CD4-positive, alpha-beta T cell treated with Interleukin-15 for 4 hours (primary cell): ENCODE results near the gene AP4B1.
"Not testable (repeated sequence)": the region's sequence is repeated elsewhere in the genome, so short reads cannot be mapped to it uniquely, and the experiment has no call there.

Experiments used
- DNase-seq: peaks from one replicate; pipeline ENCODE4 v3.0.0-alpha.2; 2020; ENCODE audit warnings: low spot score

The AP4B1 gene

DNA sequence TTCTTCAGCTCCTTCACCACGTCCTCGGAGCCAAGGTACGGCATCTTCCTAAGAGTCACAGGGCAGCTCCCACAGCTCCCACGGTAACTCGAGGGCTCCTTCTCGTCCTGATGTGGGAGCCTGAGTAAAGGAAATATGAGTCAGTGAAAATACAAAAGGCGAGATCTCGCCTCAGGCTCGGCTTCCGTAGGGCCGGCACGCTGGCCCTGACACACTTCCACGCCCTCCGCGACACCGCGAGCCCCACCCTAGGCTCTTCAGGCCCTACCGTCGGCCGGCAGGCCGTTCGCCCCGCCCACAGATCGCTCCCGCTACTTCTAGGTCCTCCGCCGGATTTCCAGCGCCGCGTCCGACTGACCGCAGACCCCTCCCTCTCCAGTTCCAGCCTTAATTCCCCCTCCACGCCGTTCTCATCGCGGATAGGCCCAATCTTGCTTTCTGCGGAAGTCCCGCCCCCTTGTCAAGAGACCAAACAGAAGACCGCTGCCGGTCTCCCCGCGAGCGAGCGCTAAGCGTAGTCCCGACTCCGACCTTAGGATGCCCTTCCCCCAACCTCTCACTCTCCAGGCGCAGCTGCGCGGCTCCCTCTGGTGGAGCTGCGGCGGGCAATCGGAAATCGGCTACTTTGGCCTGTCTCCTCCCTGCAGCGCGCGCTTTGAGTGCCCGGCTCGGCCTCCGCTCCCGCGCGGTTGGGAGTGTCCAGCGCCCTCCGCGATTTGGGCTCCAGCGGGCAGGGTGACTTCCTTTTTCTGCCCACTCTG, at the start of gene AP4B1, which contains the start of gene DCLRE1B:
TSS of gene AP4B1 (minus strand) at position 126 of the 761 bp plus-strand sequence. CDS start at position 44, 82 bp downstream.
TSS of gene DCLRE1B (plus strand) at position 653 of the 761 bp plus-strand sequence. CDS start 261 bp downstream, outside the sequence.
- peak; percentile 99 for DNase-seq

DNA sequence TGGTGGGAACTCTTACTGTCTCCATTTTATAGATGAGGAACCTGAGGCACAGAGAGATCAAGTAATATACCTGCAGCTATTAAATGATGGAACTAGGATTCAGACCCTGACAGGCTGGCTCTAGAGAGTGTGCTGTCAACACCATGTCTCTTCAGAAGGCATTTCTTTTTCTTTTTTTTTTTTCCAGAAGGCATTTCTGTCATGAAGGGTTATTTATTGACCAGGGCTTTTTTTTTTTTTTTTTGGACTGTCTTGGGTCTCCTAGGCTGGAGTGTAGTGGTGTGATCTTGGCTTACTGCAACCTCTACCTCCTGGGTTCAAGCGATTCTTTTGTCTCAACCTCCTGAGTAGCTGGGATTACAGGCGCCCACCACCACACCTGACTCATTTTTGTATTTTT, 47.1 kb upstream of the AP4B1 start:
- DNase-seq: no peak

DNA sequence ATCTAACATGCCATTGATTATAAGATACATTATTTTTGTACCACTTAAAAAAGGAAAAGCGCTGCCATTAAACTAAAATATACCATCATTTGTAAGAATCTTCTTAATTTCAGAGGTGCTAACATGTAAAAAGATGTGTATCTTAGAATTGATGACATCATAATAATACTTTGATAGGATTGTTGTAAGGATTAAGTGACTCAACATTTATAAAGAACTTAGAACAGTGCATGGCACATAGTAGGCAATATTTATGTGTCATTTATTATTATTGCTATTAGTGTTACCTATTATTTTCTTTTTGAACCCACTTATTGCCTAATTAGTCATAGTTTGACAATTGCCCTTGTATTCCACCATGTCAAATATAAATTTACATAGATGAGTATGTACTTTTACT, 46.3 kb upstream of the AP4B1 start:
- DNase-seq: no peak

DNA sequence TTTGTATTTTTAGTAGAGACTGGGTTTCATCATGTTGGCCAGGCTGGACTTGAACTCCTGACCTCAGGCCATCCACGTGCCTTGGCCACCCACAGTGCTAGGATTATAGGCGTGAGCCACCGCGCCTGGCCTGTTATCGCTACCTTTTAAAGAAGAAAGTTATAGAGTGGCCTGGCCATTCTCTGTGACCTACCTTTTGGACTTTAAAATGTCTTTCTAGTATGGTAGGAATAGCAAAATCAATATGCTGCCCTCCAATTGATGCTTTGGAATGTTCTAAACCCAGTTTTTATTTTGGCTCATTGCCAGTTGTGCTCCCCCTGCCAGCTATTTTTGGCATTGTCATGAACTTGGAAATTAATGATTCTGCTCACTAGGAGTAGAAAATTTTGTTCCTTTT, 44.4 kb upstream of the AP4B1 start:
- no peak for DNase-seq

DNA sequence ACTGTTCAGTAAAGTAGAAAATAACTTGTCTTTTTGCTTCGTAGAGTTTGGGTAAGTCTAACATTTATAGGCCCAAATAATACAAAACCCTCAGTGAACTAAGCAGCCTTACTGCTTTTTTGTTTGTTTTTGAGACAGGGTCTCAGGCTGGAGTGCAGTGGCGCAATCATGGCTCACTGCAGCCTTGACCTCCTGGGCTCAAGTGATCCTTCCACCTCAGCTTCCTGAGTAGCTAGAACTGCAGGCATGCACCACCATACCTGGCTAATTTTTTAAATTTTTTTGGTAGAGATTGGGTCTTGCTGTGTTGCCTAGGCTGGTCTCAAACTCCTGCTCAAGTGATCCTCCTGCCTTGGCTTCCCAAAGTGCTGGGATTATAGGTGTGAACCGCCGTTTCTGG, 43.6 kb upstream of the AP4B1 start:
- DNase-seq: not testable (repeated sequence)

DNA sequence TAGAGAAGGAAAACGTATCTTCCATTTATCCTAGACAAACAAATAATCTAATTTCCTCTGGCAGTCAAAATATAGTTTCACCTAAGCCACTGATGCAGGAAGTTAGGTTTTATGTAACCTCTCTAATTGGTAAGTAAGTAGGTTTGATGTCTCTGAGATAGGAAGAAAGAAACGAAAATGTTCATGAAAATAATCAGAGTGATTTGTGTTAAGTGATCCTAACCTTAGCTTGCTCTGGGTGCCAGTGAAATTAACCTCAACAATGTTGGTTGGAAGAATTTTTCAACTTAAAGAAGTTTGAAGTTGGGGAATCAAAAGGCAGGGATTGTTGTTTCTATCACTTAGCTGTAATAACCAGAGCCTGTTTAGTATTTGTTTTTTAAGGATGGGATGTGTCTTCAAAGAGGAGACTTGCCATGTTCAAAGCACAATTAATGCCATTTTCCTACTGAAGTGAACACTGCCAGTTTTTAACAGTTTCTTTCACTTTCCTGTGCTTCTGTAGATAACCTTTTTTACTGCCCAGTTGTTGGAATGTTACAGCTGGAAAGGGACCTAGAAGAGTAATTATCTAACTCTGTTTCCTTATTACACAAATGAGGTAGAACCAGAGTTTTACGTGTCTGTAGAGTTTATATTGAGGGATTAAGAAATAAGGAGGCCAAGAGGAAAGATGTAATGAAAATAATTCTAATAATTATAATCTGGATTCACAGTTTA, 42.9 kb upstream of the AP4B1 start:
- no peak for DNase-seq

DNA sequence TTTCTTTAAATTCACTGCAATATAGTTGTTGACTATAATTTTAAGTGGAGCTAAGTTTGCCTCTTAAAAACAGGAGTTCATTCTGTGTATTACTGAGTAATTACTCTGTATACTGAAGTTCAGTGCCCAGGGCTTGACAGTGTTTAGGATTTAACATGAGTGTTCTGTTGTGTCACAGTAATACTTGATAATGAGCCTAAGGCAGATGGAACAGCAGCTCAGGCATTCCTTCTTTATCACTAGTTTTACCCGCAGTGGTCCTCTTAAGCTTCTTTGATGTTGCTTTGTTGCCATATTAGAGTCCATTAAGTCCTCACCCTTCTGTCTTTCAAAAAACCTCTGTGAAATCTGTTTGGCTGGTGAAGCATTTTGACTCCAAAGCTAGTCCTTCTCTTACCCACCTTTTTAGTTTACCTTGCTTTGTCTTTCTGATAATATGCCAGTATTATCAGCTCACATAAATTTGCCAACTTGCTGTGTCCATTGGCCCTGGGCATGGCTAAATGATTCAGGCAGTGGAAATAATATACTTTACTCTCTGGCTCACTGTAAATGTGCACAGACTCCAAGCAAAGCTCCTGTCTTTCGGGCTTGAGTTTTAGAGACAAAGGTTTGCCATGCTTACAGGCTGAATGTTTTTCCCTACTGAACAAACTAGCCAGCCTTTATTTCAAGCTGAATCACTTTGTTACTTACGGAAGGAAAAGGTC, 42.2 kb upstream of the AP4B1 start:
- DNase-seq: no peak

DNA sequence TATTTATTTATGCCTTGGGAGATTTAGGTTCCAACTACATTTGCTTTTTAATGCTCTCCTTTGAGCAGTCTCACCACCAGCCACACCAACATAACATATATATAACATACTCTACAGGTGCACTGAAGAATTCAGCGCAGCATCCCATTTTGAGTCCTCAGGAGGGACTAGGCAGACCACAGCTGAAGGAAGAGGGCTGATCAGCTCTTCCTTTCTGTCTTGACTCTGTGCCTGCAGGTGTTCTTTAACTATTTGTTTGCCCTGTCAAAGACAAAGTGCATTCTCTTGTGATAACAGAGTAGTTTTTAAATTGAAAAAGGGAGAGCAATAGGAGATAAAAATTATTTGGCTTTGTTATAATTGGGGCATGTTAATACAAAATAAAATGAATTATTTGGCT, 41.5 kb upstream of the AP4B1 start:
- no peak for DNase-seq

DNA sequence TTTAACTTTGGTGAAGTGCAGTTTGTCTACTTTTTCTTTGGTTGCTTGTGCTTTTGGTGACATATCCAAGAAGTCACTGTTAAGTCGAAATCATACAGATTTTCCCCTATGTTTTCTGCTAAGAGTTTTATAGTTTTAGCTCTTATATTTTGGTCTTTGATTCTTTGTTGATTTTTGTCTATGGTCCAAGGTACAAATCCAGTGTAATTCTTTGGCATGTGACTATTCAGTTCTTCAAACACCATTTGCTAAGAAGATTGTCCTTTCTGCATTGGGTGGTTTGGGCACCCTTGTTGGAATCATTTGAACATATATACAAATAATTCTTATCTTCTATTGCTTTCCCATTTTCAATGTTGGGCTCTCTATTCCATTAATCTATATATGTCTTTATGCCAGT, 40.7 kb upstream of the AP4B1 start:
- DNase-seq: no peak

DNA sequence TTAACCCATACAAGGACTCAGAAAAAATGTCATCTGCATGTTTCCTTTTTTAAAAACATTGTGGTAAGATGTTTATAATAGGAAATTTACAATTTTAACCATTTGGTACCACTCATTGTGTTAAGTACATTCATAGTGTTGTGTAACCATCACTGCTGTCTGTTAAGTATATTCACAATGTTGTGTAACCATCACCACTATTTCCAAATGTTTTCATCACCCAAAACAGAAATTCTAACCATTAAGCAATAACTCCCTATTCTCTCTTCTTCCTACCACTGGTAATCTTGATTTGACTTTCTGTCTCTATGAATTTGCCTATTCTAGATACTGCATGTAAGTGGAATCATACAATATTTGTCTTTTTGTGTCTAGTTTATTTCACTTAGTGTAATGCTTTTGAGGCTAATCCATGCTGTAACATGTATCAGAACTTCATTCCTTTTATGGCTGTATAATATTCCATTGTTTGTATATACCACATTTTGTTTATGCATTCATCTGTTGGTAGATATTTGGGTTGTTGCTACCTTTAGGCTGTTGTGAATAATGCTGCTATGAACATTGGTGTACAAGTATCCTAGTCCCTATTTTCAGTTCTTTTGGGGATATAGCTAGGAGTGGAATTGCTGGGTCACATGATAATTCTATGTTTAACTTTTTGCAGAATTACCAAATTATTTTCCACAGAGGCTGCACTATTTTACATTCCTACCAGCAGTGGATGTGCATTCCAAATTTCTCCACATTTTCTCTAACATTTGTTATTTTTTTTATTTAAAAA, 38.6 kb upstream of the AP4B1 start:
- no peak for DNase-seq

DNA sequence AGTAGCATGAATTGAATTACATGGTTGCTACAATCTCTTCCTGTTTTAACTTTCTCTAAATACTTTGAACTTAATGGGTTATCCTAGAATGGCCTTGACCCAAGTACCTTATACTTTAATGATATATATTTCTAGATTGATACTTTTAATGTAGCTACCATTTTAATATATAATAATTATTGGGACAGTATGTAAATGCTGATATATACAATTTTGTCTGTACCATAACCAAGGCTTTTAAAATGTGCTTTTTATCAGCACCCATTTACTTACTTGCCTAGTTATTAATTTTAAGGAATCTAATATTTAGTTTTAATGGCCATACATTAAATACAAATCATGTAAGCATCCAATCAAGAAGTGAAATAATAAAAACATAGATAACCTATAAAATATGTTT, 37.9 kb upstream of the AP4B1 start:
- no peak for DNase-seq

DNA sequence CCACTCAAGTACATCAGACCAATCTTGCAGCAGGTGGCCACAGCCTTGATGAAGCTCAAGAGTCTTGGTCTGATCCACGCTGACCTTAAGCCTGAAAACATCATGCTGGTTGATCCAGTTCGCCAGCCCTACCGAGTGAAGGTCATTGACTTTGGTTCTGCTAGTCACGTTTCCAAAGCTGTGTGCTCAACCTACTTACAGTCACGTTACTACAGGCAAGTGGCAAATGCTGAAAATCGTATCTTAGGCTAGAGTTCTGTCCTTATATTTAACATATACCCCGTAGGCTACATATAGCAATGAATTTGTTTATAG, 36.6 kb upstream of the AP4B1 start:
- no peak for DNase-seq

DNA sequence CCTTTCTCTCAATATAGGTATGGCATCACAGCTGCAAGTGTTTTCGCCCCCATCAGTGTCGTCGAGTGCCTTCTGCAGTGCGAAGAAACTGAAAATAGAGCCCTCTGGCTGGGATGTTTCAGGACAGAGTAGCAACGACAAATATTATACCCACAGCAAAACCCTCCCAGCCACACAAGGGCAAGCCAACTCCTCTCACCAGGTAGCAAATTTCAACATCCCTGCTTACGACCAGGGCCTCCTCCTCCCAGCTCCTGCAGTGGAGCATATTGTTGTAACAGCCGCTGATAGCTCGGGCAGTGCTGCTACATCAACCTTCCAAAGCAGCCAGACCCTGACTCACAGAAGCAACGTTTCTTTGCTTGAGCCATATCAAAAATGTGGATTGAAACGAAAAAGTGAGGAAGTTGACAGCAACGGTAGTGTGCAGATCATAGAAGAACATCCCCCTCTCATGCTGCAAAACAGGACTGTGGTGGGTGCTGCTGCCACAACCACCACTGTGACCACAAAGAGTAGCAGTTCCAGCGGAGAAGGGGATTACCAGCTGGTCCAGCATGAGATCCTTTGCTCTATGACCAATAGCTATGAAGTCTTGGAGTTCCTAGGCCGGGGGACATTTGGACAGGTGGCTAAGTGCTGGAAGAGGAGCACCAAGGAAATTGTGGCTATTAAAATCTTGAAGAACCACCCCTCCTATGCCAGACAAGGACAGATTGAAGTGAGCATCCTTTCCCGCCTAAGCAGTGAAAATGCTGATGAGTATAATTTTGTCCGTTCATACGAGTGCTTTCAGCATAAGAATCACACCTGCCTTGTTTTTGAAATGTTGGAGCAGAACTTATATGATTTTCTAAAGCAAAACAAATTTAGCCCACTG, 36.0 kb upstream of the AP4B1 start:
- DNase-seq: peak; percentile 33

DNA sequence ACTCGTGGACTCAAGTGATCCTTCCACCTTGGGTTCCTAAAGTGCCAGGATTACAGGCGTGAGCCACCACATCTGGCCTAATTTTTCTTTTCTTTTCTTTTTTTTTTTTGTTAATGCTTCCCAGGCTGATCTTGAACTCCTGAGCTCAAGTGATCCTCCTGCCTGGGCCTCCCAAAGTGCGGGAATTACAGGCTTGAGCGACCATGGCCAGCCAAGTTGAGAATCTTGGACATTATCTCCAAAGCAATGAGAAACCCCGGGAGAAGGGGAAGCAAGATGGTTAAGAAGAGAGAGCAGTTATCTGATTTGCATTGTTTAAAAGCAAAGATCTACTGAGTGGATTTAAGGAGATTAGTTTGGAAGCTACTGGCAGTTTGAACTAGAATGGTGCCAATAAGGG, 33.6 kb upstream of the AP4B1 start:
- no peak for DNase-seq

DNA sequence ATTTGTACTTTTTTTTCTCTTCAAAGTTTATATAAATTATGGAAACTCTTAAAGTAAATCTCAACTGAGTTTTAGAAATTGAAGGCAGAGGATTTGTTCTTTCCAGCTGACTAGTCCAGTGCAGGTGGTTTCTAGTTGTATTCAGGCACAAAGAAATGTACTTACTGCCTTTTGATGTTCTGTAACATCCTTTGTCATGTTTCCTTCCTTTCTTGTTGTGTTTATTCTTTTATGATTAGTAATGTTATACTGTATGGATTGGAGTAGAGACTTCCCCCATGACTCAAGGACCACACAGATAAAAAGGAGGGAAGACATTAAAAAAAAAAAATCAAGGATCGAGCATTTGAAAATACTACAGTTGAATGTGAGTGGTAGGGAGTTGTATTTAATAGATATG, 32.5 kb upstream of the AP4B1 start:
- no peak for DNase-seq

DNA sequence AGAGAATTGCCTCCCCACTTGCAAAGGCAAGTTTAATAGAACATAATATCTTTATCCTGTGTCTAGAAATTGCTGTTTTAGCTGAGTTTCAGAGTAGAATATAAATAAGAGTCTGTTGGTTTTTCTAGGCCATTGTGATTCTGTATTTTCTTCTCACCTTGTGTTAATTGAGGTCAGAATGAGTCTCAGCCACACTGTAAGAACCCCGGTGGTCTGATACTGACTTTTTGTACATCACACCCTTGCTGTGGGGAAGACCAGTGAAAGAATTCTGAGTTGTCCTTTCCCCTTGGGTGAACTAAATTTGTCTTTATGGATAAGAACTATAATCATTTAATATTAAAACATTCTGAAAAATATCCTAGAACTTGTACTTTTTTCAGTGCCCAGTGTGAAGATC, 31.4 kb upstream of the AP4B1 start:
- no peak for DNase-seq

DNA sequence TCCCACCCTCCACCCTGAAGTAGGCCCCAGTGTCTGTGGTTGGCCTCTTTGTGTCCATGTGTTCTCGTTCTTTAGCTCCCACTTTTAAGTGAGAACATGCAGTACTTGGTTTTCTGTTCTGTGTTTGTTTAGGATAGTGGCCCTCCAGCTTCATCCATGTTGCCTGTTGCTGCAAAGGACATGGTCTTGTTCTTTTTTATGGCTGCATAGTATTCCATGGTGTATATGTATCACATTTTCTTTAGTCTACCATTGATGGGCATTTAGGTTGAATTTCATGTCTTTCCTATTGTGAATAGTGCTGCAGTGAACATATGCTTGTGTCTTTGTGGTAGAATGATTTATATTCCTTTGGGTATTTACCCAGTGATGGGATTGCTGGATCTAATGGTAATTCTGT, 30.6 kb upstream of the AP4B1 start:
- DNase-seq: no peak

DNA sequence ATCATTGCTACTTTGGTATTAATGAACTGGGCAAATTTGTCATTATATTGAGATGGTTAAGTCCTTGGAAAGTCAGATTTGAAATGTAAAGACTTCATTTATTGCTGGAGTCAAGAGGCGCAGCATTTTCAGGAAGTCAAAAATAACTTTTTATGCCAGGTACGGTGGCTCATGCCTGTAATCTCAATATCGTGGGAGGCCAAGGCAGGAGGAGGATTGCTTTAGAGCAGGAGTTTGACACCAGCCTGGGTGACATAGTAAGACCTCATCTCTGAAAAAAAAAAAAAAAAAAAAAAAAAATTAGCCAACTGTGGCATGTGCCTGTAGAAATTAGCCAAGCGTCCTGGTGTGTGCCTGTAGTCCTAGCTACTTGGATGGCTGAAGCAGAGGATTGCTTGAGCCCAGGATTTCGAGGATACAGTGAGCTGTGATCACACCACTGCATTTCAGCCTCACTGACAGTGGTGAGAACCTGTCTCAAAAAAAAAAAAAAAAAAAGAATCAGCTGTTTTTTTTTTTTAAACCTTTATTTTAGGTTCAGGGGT, 30.0 kb upstream of the AP4B1 start:
- no peak for DNase-seq

DNA sequence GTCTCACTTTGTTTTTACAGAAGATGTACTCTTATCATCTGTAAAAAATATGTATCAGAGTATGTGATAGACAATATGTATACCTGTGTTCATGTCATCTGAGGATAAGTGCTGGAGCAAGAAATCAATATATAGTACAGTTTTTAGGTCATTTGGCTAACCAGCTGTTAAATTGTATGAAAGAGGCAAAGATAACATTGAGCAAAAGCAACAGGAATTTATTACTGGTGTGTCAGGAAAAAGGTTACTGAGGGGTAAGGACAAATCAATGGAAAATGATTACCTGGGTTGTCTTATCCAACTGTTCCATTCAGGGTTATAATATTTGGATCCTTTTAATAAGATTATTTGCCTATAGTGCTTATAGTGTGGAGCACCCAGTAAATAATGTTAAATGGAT, 29.4 kb upstream of the AP4B1 start:
- no peak for DNase-seq

DNA sequence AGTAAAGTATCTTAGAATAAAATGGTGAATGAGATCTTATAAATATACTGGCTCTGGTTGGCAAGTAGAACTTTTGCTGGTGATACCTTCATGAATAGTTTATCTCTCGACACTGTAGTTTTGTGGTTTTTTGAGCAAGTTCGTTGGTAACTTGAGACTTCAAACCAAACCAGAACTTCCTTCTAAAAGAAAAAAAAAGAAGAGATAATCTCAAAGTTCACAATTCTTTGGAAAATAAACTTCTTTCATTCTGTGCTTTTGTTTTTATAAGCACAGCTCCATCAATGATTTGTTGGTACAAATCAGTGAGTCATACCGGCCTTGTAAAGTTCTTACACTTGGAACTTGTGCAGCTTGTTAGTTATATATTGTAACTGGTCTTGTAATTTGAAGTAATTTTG, 26.9 kb upstream of the AP4B1 start:
- peak; percentile 64 for DNase-seq
